Cerebellar nuclear complex (tissue), 1 donor: ENCODE data around the gene SSH2.
"Not testable (repeated sequence)": the region's sequence is repeated elsewhere in the genome, so short reads cannot be mapped to it uniquely, and the experiment has no call there.

Source experiments
- DNase-seq, 2 experiments: peaks; one replicate each; lab custom pipeline; 2025; lab: John Stamatoyannopoulos, UW

SSH2 gene

DNA sequence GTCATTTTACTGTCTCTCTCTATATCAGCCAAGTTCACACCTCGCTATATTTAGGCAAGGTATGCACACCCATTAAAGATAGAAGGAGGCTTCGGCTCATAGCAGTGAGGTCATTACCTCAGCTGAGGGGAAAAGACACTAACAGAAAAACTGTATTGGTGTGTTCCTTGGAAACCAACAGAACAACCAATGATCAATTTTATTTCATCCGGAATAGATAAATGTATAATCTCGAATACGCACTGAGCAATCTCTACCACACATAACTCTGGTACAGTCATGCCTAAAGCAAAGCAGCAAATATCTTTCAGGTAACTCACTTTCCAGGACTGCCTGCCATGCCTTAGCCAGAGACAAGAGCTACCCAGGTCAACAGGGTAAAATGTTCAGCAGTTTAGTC lies 197.4 kb downstream of the SSH2 start:
- DNase-seq = no peak

DNA sequence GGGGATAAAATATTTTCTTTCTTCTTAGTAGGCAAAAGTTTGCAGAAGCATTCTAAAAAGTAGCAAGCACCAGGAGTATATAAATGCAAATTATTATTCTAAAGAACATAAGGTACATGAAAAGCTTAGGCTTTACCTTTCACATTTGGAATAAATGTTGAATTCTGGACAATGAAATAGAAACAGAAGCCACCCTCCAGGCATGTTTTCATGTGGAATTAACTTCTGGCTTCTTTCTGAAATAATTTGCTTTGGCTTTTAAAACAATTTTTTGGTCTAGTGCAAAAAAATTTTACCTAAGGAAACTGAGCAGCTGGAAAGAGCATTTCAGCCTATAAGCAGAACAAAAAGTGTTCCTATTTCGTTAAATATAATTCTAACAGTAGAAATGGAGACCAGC lies 197.8 kb downstream of the SSH2 start:
- DNase-seq = no peak

DNA sequence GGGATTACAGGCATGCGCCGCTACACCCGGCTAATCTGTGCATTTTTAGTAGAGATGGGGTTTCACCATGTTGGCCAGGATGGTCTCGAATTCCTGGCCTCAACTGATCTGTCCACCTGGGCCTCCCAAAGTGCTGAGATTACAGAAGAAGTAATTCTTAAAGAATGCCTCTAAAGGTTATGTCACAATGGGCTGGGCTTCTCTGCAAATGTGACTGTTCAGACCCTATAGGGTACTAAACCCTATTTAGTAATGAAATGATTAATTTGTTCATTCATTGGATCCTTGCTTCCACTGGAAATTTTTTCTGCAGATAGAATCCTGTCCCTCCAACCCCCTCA lies 198.5 kb downstream of the SSH2 start:
- no peak for DNase-seq

DNA sequence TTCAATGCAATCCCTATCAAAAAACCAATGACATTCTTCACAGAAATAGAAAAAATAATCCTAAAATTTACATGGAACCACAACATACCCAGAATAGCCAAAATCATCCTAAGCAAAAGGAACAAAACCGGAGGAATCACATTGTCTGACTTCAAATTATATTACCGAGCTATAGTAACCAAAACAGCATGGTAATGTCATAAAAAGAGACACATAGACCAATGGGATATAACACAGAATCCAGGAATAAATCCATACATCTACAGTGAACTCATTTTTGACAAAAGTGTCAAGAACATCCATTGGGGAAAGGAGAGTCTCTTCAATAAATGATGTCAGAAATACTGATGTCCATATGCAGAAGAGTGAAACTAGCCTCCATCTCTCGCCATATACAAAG lies 201.5 kb downstream of the SSH2 start:
- DNase-seq = no peak

DNA sequence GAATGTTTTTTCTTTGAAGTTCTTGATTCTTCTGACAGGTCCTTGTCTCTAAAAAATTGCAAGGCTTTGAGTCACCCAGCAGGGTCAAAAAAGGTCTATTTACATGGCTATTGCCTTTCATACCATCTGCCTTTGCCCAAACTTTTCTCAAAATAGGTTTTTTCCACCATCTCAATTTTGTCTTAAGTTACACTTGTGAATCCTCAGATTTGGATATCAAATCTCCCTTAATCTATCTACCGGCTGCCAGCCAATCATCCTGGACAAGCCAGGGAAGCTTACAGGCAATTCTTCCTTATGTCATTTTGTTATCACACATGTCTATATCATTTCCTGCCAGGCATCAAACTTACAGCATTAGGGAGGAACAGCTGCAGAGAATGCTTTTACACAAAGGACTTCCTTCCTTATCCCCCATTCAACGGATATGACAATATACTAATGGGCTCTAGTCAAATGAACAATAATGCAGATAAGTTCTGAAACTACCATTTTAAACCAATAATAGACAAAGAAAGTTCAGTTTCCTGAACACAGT lies 203.2 kb downstream of the SSH2 start:
- no peak for DNase-seq

DNA sequence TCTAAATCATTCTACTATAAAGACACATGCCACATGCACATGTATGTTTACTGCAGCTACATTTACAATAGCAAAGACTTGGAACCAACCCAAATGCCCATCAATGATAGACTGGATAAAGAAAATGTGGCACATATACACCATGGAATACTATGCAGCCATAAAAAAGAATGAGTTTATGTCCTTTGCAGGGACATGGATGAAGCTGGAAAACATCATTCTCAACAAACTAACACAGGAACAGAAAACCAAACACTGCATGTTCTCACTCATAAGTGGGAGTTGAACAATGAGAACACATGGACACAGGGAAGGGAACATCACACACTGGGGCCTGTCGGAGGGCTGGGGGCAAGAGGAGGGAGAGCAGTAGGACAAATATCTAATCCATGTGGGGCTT lies 204.6 kb downstream of the SSH2 start:
- DNase-seq = not testable (repeated sequence)

DNA sequence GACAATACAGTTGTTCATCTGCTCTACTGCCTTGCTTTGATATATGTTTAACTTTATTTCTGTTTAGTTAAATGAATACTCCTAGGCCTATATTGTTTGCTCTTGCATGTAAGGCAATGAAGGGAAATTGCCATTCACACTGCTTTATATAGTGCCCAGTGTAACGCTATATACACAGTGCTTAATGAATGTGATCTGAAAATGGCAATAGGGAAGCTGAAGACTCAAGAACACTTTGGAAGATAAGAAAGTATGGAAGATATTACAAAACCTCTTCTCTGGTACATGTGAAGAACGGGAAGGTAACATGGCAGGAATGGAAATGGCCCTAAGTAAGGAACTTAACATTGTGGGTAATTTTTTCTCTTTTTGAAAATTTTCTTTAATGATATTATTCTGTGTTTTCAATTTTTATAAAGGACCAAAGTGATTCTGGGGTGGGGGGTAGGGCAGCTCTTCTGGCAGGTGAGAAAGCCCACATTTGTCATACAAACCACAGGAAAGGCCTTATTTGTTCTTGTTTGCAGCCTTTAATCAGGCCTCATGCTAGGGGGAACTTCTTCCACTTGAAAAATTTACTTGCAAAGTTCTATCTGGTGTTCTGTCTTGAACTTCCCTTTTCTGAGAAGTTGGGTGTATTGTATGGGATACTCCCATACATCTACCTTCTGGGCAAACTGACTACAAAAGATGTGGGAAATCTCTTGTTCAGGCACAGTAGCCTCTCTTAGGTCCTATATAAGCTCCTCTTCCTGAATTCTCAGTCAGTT lies 206.6 kb downstream of the SSH2 start:
- no peak for DNase-seq

DNA sequence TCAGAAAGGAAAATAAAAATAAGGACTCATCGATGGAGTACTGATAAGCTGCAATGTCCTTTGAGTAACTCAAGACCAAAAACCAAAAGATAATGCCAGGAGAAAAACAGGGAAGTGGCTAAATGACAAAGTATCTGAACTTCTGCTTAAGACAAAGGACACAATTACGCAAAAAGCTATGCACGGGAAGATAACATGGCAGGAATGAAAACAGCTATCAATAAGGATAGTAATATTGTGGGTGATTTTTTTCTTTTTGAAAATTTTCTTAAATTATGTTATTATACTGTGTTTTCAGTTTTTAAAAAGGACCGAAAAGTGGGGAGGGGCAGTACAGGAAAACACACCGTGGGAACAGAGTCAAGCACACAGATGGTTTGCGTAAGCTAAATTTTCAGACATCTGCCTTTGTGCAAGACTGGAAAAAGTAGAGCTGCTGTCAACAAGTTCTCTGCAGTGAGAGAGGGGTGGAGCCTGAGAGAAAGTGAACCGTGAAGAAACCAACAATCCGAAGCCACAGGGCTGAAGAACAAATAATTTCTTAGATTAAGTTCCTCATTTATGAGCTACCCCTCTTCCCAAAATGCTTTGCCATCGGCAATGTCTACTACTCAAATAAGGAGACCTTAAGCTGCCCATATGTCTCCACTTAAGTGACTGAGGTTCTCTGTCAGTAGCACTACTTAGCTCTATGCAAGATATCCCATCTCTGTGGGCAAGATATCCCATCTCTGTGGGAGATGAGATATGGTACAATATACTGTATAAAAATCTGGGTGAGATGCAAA lies 207.4 kb downstream of the SSH2 start:
- no peak for DNase-seq

DNA sequence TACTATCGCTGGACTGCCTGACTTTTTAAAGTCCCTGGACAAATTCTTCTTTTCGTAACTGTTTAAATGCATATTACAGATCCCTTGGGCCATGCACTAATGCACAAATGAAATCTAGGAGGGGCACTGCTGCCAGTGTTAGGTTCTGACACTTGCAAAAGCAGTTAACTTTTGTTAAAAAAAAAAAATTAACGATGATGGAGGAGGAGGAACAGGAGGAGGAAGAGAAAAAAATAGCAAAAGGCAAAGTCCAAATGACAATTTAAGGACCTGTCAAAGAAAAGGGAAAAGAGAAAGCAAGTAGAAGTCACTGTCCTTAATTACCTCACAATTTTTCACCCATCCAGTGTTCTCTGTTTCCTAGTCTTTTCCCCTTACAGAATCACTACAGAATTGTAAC lies 209.5 kb downstream of the SSH2 start:
- no peak for DNase-seq

DNA sequence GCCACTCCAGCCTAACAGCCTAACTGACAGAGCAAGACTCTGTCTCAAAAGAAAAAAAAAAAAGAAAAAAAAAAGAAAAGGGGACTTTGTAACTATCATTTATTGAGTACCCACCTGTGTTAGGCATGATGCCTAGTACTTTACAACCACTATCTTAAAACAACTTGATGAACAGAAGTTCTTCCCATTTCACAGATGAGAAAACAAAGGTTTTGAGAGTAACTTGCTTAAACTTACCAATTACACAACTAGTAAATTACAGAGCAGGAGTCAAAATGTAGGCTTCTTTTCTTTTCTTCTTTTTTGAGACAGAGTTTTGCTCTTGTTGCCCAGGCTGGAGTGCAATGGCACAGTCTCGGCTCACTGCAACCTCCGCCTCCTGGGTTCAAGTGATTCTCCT lies 210.6 kb downstream of the SSH2 start:
- no peak for DNase-seq

DNA sequence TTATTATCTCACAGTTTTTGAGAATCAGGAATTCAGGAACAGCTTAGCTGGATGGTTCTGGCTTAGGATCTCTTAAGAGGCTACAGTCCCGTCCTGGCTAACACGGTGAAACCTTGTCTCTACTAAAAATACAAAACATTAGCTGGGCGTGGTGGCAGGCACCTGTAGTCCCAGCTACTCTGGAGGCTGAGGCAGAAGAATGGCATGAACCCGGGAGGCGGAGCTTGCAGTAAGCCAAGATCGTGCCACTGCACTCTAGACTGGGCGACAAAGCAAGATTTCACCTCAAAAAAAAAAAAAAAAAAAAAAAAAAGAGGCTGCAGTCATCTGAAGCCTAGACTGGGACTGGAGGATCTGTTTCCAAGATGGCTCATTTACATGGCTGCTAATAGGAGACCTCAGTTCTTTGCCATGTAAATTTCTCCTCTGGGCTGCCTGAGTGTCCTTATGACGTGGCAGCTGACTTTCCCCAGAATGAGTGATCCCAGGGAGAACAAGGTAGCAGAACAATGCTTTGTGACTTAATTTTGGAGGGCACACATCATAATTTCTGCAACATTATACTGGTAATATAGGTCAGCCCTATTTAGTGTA lies 211.5 kb downstream of the SSH2 start:
- DNase-seq = no peak

DNA sequence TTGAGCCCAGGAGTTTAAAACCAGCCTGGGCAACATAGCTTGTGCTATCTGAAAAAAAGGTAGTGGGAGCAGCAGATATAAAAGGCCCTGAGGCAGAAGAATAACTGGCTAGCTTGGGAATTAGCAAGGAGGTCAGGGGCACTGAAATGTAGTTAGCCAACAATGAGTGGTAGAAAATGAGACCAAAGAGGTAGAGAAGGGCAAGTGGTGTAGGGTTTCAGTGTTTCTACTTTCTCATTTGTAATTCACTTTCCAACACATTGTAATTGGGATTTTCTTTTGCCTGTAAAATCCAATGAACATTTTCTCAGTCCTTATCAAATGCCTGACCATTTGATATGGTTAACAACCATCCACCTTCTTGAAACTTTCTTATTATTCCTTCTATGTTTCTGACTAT lies 212.2 kb downstream of the SSH2 start:
- DNase-seq = no peak

DNA sequence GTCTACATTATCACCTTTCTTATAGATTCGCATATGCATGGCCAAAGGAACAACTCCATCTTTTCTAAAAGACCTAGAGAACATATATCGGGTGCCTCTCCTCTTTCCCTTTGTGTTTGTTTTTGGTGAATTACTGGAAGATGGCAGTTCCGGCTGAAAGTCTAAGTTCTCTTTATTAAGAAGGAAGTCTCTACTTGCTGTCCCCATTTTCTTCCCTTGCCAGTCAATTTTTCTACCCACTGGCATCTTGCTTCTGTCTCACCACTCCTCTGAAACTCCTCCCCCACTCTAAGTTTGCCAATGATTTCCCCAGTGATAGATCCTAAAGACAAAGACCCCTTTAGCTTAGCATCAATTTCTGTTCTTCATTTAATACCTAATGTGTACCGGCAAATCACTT lies 213.5 kb downstream of the SSH2 start:
- DNase-seq = no peak

DNA sequence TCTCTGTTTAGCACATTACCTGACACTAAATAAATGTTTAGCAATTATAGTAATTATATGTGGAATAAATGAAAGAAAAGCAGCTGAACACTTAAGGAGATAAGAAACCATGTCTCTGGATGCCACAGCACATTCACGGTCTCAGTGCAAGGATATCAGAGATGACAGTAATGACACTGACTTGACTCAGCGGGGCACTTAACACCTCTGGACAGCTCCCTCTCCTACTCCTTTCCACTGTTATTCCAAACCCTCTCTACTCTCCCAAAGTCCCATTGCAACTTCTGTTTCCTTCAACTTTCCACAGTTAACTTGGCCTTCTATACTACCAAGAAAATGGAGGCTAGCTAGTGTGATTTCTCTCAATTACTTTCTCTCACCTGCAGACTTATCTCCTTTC lies 214.3 kb downstream of the SSH2 start:
- no peak for DNase-seq

DNA sequence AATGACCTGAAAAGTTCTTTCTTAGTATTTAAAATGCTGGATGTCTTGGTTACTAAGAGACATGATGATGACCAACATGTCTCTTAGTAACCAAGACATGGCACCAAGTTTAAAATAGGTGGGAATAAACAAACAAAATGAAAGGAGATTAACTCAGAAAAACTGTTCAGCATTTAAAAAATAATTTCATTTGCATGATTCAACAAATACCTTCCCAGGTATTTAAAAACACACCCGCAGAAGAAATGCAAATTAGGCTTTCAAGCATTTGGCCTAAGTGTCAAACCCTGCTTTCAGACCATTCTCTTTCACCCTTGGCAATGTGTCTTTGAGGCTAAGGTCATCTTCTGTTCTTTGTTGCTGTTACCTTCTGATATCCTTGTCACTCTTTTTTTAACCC lies 215.9 kb downstream of the SSH2 start:
- no peak for DNase-seq

DNA sequence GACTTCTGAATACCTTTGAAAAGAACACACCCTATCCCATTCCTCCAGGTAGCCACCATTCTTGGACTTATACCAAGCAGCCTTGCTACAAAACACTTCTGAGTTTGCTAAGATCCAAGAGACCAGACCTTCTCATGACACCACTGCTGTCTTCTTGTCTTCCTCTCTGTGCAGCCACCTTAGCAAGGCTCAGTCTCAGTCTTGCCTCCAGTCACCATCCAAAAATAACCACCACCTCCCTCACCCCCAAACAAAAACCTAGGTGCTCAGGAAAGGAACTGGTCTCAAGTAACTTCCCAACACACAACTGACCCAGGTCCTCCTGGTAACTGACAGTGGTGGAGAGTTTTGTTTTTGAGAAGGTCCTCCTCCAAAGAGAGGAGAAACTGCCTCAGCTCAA lies 216.4 kb downstream of the SSH2 start:
- DNase-seq = no peak

DNA sequence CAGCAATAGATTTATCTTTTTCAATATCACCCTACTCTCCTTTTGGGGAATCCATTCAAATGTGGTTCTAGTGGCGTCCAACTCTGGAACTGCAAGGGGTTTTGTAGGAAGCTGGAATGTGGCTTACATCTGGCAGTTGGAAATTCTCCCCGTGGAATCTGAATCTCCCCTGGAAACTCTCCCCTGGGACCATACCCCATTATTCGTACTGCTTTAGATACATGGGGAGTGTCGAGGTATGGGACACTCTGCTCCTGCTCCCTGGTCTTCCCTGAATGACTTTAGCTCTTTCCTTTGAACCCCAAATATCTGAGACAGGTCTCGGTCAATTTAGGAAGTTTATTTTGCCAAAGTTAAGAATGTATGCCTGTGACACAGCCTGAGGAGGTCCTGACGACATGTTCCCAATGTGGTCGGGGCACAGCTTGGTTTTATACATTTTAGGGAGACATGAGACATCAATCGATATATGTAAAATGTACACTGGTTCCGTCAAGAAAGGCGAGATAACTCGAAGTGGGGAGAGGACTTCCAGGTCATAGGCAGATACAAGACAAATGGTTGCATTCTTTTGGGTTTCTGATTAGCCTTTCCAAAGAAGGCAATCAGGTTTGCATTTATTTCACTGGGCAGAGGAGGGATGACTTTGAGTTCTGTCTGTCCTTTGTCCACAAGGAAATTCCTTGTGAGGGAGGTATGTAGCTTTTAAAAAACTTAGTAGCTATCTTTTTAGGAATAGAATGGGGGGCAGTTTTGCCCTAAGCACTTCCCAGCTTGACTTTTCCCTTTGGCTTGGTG lies 218.2 kb downstream of the SSH2 start:
- no peak for DNase-seq

DNA sequence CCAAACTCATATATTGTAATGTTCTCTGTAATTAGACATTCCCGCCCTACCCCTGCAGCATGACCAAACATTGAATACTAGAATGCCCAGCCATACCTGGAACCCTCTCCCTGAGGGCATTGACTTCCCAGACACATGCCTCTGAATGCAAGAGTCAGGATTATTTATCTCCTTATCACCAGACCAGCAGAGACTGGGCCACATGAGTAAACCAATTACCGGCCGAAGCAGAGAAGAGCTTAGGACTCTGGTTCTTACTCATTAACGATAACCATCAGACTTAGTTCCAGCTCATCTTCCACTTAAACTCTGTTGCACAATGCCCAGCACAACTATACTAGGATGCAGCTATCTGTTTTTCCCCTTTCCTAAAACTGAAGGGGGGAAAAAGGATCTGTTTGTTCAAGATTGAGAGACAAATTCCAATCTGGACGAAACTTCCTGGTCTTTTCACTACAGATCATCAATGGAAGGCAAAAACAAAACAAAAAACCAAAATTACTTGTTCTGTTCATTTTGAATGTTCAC lies 219.1 kb downstream of the SSH2 start:
- DNase-seq = no peak

DNA sequence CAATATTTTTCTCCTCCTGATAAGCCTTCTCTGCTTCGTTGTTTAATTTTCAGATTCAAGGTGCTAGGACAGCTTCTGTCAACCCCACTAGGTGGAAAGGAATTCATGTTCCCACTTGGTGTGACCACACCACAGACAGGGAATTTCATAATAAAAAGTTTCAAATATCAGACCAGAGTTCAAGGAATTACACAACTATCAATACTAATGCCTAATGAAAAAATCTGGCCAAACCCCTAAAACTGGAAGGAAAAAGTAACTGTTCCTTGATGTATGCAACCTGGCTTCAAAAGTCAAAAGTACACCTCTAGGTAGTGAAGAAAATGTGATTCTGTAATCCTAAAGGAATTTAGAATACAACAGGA lies 219.5 kb downstream of the SSH2 start:
- no peak for DNase-seq

DNA sequence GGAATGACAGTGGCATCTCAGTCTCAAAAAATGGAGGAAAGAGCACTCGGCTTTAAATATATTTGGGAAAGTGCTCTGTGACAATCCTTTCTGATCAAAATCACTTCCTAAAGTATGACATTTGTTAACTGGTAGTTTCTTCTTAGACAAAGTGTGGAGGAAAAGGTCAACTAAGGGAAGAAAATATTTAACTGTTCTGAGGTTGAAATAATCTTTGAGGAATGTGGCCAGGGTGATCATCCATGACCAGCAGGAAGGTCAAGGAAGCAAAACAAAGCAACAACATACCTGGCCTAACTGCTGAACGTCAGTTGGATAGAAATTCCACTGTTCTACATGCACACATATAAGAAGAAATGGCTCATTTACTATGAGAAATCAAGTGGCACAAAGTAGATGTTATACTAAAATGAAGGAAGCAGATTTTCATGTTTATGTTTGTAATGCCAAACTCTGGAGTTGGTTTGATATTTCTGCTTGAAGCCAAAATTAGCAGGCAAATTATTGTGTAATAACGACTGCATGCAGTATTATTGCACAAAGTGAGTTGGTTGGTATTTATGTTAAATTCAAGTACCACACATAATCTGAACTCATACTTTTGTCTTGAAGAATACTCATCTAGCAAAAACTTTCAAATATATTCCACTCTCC lies 220.0 kb downstream of the SSH2 start:
- DNase-seq = no peak

DNA sequence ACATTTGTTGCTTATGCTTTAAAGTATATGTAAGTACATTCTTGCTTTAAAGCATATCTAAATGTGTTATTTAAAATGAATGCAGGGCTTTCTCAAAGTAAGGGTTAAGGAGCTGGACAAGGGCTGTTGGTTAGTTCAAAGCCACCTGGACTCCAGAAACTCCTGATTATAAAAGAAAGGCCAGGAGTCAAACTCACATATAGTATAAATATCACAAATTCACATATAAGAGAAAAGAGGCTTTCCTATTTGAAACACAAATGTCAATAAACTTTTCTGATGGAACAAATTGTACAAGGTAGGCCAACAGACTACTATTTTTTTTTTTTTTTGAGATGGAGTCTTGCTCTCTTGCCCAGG lies 222.8 kb downstream of the SSH2 start:
- DNase-seq = no peak

DNA sequence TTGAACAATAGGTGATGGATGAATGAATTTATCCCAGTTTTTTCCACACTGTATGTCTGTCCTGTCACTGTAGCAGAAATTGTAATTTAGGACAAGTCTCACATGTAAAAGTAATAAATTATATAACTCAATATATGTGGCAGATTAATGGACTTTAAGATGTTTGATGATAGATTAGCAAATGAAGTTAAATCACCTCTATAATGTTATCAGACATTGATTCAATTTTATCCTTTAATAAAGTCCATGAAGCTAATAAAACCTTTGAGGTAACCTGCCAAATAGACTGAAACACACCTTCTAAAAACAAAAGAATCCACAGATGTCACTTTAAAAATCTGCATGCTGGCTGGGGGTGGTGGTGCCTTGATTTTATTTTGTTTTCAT lies 224.0 kb downstream of the SSH2 start:
- no peak for DNase-seq
